GM10266 (cell line): ENCODE results near the gene LRMDA.

Experiments
- DNase-seq: peaks from one replicate; pipeline ENCODE4 v3.0.0; 2012; ENCODE audit errors: extremely low spot score
- TF ChIP-seq, protein P1 (sequence below): IDR thresholded peaks from 2 replicates; pipeline ENCODE4 v1.5.1; 2012; ENCODE audit warnings: mild to moderate bottlenecking, low read depth; ENCODE audit not compliant: control insufficient read depth, insufficient read depth; ENCODE audit errors: missing control alignments

Gene LRMDA

GRCh38 chr10:76007667-76008181 lies 576.3 kb downstream of the LRMDA start:
- no peak for DNase-seq
- TF ChIP-seq, protein P1, sequence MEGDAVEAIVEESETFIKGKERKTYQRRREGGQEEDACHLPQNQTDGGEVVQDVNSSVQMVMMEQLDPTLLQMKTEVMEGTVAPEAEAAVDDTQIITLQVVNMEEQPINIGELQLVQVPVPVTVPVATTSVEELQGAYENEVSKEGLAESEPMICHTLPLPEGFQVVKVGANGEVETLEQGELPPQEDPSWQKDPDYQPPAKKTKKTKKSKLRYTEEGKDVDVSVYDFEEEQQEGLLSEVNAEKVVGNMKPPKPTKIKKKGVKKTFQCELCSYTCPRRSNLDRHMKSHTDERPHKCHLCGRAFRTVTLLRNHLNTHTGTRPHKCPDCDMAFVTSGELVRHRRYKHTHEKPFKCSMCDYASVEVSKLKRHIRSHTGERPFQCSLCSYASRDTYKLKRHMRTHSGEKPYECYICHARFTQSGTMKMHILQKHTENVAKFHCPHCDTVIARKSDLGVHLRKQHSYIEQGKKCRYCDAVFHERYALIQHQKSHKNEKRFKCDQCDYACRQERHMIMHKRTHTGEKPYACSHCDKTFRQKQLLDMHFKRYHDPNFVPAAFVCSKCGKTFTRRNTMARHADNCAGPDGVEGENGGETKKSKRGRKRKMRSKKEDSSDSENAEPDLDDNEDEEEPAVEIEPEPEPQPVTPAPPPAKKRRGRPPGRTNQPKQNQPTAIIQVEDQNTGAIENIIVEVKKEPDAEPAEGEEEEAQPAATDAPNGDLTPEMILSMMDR = no peak

- no peak for DNase-seq
- TF ChIP-seq, protein P1 = no peak
Measured at GRCh38 chr10:76009531-76009930, 578.1 kb downstream of the LRMDA start.

- TF ChIP-seq, protein P1 = no peak
Measured at GRCh38 chr10:76010703-76011102, 579.3 kb downstream of the LRMDA start.

GRCh38 chr10:76012716-76013327 lies 581.4 kb downstream of the LRMDA start:
- no peak for DNase-seq
- TF ChIP-seq, protein P1 = no peak

More at GRCh38 chr10:76010703-76011102, 579.3 kb downstream of the LRMDA start:
- DNase-seq = no peak

- no peak for DNase-seq
- TF ChIP-seq, protein P1 = no peak
Measured at GRCh38 chr10:76015245-76015644, 583.8 kb downstream of the LRMDA start.

DNA sequence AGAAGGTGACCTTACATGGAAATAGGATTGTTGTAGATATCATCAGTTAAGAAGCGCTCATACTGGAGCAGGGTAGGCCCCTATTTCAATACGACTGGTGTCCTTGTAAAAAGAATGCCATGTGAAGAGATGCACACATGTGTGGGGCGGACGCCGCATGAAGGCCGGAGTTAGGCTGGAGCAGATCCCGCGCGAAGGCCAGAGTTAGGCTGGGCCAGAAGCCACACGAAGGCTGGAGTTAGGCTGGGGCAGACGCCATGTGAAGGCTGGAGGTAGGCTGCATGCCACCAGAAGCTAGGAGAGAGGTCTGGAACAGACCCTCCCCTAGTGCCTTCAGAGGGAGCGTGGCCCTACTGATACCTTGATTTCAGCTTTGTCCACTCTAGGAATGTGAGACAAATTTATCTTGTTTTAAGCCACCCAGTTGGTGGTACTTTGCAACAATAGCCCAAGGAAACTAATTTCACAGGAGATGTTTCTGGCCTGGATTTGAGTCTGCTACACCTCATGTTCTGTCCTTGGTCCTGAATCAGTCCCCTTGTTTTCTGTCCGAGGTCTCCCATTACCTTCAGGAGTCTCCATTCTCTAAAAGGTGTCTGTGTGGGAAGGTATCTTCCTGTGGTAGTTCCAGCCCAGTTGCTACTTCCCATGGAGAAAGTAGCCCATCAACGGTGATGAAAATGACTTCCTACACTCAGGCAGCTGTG lies 585.8 kb downstream of the LRMDA start:
- DNase-seq = no peak
- TF ChIP-seq, protein P1 = no peak

DNA sequence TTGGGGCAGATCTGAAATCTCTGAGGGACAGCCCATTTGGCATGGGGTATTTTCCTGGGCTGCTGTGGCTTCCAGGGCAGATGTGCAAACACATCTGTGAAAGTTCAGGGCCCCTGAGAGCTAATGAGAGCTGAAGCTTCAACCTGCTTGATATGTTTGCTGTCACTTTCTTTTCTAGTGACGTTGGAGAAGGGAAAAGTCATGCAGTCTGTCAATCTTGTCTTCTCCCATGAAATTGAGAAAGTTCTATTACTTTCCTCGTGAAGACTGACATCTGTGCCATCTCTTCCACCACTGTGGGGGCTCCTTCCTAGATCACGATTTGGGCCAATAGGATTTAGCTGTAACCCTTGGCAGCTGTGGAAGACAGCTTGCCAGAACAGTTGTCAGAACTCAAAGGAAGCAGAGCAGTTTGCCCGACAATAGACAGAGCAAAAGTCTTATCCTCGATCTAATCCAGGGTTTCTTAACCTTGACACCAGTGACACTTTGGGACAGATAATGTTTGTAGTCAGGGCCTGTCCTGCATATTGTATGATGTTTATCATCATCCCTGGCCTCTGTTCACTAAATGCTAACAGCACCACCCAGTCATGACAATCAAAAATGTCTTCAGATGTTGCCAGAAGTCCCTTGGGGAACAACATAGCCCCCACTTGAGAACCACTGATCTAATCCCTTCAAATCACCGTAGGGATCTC lies 586.5 kb downstream of the LRMDA start:
- TF ChIP-seq, protein P1 = no peak
- no peak for DNase-seq
